Measurements from ENCODE around the gene TOMM34. TPM values are rescaled to one million over a fixed set of nuclear protein-coding genes. Genes with fewer than 3 reads are reported as not detected.

Gene TOMM34
- total RNA-seq, 1 donor from 2014 or later = 62.3 TPM

DNA sequence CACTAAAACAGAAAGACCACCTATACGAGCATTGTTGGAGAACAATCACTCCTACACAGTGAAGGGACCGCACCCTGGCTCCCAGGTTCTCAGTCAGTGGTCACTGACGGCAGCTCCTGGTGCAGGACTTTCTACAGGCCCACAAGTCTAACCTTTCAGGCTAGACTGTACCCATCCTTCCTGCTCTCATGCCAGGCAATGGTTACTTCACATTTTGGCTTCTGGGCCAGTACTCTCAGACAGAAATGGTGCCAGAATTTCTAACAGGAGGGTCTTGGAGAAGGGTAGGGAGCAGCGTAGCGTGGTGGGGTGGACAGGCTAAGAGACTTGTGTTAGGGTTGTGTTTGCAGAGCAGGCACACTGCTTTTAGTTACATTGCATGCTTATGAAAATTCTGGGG is 12.1 kb downstream of the TOMM34 start:
- TF ChIP-seq, protein P1, sequence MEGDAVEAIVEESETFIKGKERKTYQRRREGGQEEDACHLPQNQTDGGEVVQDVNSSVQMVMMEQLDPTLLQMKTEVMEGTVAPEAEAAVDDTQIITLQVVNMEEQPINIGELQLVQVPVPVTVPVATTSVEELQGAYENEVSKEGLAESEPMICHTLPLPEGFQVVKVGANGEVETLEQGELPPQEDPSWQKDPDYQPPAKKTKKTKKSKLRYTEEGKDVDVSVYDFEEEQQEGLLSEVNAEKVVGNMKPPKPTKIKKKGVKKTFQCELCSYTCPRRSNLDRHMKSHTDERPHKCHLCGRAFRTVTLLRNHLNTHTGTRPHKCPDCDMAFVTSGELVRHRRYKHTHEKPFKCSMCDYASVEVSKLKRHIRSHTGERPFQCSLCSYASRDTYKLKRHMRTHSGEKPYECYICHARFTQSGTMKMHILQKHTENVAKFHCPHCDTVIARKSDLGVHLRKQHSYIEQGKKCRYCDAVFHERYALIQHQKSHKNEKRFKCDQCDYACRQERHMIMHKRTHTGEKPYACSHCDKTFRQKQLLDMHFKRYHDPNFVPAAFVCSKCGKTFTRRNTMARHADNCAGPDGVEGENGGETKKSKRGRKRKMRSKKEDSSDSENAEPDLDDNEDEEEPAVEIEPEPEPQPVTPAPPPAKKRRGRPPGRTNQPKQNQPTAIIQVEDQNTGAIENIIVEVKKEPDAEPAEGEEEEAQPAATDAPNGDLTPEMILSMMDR (IDR thresholded peaks at IDR 0.05; ENCODE audit: insufficient read depth, low read length, poor library complexity, severe bottlenecking) = no peak
- Histone ChIP-seq H3K27me3 (ENCODE audit: control insufficient read depth, insufficient read depth, low read length) (no peaks in the 10 kb centered on the region), H3K36me3 (ENCODE audit: control insufficient read depth, insufficient read depth, low read length) (peaks cover 2% of the 10 kb centered on the region), H3K4me3 (ENCODE audit: low read depth, low read length) (no peak overlapping the region)
- no peak for DNase-seq (ENCODE audit: low read depth)

DNA sequence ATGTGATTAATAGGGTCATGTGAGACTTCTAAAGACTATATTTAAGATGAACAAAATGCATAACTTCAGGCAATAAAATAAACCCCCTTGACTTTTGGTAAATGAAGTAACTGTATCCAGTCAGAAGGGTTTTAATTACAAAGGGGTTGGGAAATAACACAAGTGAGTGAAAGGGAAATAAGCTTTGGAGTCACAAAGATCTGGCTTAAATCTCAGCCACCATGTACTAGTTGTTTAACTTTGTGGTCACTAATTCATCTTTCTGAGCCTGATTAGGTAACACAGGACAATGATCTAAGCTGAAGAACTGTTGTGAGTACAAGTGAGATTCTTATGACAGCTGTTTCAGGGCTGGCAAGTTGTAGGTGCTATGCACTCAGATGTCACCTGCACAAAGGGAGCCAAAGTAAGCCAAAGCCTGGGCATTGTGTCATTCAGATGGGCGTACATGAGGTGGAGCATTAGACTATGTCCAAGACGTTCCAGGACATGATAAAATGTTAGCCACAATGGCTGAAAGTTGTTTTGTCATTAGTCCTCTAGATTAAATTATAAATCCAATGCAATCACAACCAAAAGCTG is 13.8 kb downstream of the TOMM34 start:
- Histone ChIP-seq H3K36me3 (ENCODE audit: control insufficient read depth, insufficient read depth, low read length) (peaks cover 5% of the 10 kb centered on the region), H3K27me3 (ENCODE audit: control insufficient read depth, insufficient read depth, low read length) (no peaks in the 10 kb centered on the region), H3K4me3 (ENCODE audit: low read depth, low read length) (no peak overlapping the region)
- TF ChIP-seq, protein P1 (IDR thresholded peaks at IDR 0.05; ENCODE audit: insufficient read depth, low read length, poor library complexity, severe bottlenecking) = no peak
- DNase-seq (ENCODE audit: low read depth) = no peak

DNA sequence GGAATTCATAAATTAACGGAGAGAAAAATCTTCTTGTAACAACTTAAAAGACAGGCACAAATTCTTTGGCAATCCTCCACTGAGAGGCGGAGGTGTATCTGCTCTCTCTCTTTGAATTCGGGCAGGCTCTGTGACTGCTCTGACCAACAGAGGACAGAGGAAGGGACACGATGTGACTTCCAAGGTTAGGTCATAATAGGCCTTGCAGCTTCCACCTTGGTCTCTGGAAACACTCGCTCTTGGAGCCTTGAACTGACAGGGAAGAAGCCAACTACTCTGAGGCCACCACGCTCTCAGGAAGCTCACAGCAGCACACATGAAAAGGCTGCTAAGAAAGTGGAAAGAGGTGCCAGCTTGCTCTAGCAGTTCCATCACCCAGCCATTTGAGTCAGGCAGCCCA is 14.9 kb downstream of the TOMM34 start:
- no peak overlapping the region for H3K4me3 ChIP-seq (ENCODE audit: low read depth, low read length)
- TF ChIP-seq, protein P1 (IDR thresholded peaks at IDR 0.05; ENCODE audit: insufficient read depth, low read length, poor library complexity, severe bottlenecking) = no peak
- peaks cover 5% of the 10 kb centered on the region for H3K36me3 ChIP-seq (ENCODE audit: control insufficient read depth, insufficient read depth, low read length)
- no peaks in the 10 kb centered on the region for H3K27me3 ChIP-seq (ENCODE audit: control insufficient read depth, insufficient read depth, low read length)
- DNase-seq (ENCODE audit: low read depth) = no peak

DNA sequence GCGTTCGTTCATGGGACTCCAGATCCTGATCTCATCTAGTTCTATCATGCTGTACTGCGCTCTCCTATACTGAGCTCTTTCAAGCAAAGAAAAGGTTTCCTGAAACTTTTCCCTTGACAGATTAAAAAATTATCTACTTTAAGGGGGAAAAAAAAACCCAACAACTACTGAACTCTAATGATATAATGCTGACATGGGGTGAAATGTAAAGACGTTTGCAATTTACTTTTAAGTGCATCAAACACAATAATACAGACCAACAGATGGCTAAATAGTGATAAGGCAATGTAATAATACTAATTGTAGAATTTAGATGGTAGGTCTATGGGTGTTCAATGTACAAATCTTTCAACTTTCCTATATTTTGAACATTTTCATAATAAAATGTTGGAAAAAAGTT is 16.4 kb downstream of the TOMM34 start:
- Histone ChIP-seq H3K4me3 (ENCODE audit: low read depth, low read length) (no peak overlapping the region), H3K36me3 (ENCODE audit: control insufficient read depth, insufficient read depth, low read length) (peaks cover 5% of the 10 kb centered on the region), H3K27me3 (ENCODE audit: control insufficient read depth, insufficient read depth, low read length) (no peaks in the 10 kb centered on the region)
- no peak for DNase-seq (ENCODE audit: low read depth)
- TF ChIP-seq, protein P1 (IDR thresholded peaks at IDR 0.05; ENCODE audit: insufficient read depth, low read length, poor library complexity, severe bottlenecking) = no peak

DNA sequence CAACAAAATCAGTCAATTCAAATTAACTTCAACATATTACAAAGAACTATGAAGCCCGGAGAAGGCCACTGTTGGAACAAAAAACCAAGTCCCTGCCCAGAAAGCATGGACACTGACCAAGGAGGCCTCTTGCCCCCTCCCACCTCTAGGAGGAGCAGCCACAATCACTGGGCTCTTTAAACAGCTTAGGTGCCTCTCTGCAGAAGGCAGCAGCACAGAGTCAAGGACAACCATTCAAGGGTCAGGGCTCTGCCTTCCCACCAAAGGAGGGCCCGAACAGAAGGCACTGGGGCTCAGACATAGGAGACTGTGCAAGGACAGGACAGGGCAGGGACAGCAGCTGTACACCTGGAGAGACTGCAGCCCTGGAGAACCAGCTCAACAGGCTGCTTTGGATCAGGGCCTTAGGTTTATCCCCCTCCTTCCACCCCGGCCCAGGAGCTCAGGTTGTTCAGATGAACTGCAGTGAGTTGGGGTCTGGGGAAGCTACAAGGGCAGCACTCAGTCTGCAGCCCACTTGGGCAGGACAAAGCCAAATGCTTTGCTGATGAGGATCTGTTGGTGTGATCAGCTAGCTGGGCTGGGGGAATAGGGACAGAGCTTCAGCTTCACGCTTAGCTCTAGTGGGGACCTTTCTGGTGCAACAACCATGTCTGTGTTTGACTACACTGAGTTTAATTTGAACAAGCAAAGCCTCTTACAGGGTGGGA is 17.8 kb downstream of the TOMM34 start:
- no peaks in the 10 kb centered on the region for H3K27me3 ChIP-seq (ENCODE audit: control insufficient read depth, insufficient read depth, low read length)
- no peak overlapping the region for H3K4me3 ChIP-seq (ENCODE audit: low read depth, low read length)
- H3K36me3 ChIP-seq (ENCODE audit: control insufficient read depth, insufficient read depth, low read length) = peaks cover 5% of the 10 kb centered on the region
- no peak for DNase-seq (ENCODE audit: low read depth)
- TF ChIP-seq, protein P1 (IDR thresholded peaks at IDR 0.05; ENCODE audit: insufficient read depth, low read length, poor library complexity, severe bottlenecking) = no peak
